Ectodermal cell (in vitro differentiated cells): Measurements from ENCODE around the gene GALNT10.

Experiments
- H3K27ac ChIP-seq: 2 replicates; pipeline ENCODE4 v1.7.0; 2013; ENCODE audit warnings: mild to moderate bottlenecking, low read depth, low read length; ENCODE audit not compliant: insufficient read depth, poor library complexity, severe bottlenecking
- H3K27me3 ChIP-seq: 2 replicates; pipeline ENCODE4 v1.7.0; 2013; ENCODE audit warnings: mild to moderate bottlenecking, low read length; ENCODE audit not compliant: insufficient read depth, control insufficient read depth, poor library complexity, severe bottlenecking
- H3K36me3 ChIP-seq: one replicate; pipeline ENCODE4 v1.7.0; 2013; ENCODE audit warnings: low read length; ENCODE audit not compliant: control insufficient read depth, insufficient read depth
- H3K4me1 ChIP-seq: one replicate; pipeline ENCODE4 v1.7.0; 2013; ENCODE audit warnings: low read length; ENCODE audit not compliant: control insufficient read depth, insufficient read depth
- H3K4me3 ChIP-seq: 2 replicates; pipeline ENCODE4 v1.7.0; 2013; ENCODE audit warnings: low read depth, low read length, control low read depth; ENCODE audit not compliant: insufficient read depth
- H3K9me3 ChIP-seq: 2 replicates; pipeline ENCODE4 v1.7.0; 2013; ENCODE audit warnings: mild to moderate bottlenecking, low read length, moderate library complexity; ENCODE audit not compliant: control insufficient read depth
- WGBS, 2 experiments: methylation state at CpG; one replicate each; pipeline ENCODE4 v1.1.7; 2013; ENCODE audit warnings: missing lambda C conversion rate in 2 of 2; 5-methylcytosine and 5-hydroxymethylcytosine counted together

The GALNT10 gene

GRCh38 chr5:154418344-154418820 lies 227.8 kb downstream of the GALNT10 start:
- Histone ChIP-seq H3K4me1 (no peaks in the 10 kb centered on the region), H3K36me3 (peaks cover 3% of the 10 kb centered on the region), H3K4me3 (no peak overlapping the region), H3K9me3 (peaks cover under 1% of the 10 kb centered on the region), H3K27ac (no peak overlapping the region), H3K27me3 (no peaks in the 10 kb centered on the region)
- WGBS, 2 experiments: 87 to 94% methylated on average over 5 of the region's 5 CpGs

DNA sequence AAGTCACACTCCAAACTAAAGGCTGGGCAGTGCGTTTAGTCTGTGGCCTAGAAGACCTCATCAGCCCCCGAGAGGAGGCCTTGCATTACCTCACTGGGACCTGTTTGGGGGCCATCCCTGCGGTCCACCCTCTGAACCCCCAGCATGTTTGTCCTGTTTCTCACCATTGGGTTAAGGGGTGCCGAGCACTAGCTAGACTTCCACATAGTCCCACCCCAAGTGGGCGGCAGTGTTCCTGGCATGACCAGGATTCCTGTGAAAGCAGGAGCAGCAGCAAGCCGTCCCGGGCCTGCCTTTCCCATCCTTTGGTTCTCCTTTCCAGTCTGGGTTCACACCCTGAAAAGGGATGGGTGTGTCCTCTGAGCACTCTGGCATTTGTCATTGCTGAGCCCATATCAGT lies 228.7 kb downstream of the GALNT10 start:
- H3K9me3 ChIP-seq: peaks cover 2% of the 10 kb centered on the region
- 92 to 93% methylated on average over 7 of the region's 7 CpGs for WGBS, 2 experiments
- H3K27me3 ChIP-seq: no peaks in the 10 kb centered on the region
- H3K27ac ChIP-seq: no peak overlapping the region
- peaks cover 3% of the 10 kb centered on the region for H3K36me3 ChIP-seq
- no peaks in the 10 kb centered on the region for H3K4me1 ChIP-seq
- H3K4me3 ChIP-seq: no peak overlapping the region

DNA sequence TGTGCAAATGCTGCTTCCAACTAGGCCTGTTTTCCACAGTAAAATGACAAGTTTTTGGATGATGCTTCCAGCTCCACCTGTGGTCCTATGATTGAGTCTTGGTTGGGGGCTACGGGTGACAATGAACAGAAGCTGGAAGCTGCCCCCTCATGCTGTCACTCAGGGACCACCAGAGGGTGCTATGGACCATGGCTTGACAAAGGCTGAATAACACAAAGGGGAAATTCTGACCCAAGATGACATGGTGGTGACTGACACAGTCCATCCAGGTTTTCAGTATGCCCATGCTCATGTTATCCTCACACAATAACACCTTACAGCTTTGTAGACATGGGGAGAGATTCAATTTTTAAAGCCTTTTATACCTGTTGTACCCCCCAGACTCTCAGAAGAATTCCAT lies 231.3 kb downstream of the GALNT10 start:
- Histone ChIP-seq H3K27me3 (no peaks in the 10 kb centered on the region), H3K9me3 (peaks cover 2% of the 10 kb centered on the region), H3K27ac (no peak overlapping the region), H3K36me3 (no peaks in the 10 kb centered on the region), H3K4me3 (no peak overlapping the region), H3K4me1 (no peaks in the 10 kb centered on the region)
- 54 to 74% methylated on average over 1 of the region's 1 CpG for WGBS, 2 experiments

- no peaks in the 10 kb centered on the region for H3K27me3 ChIP-seq
- H3K9me3 ChIP-seq: peaks cover 2% of the 10 kb centered on the region
- no peaks in the 10 kb centered on the region for H3K4me1 ChIP-seq
- 89 to 94% methylated on average over 2 of the region's 2 CpGs for WGBS, 2 experiments
- H3K4me3 ChIP-seq: no peak overlapping the region
- H3K27ac ChIP-seq: no peak overlapping the region
- H3K36me3 ChIP-seq: no peaks in the 10 kb centered on the region
These were observed 231.8 kb downstream of the GALNT10 start for GRCh38 chr5:154422298-154422697.

DNA sequence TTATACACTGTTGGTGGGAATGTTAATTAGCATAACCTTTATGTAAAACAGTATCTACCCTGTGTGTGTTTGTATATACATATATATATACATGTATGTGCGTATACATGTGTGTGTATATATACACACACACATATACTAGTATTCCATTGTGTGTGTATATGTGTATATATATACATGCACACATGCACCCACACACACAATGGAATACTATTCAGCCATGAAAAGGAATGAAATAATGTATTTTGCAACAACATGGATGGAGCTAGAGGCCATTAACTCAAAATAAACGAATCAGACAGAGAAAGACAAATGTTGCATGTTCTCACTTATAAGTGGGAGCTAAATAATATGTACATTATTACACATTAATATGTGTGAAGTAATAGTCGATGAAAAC lies 237.7 kb downstream of the GALNT10 start:
- Histone ChIP-seq H3K27me3 (no peaks in the 10 kb centered on the region), H3K4me3 (no peak overlapping the region), H3K4me1 (peaks cover 9% of the 10 kb centered on the region), H3K36me3 (no peaks in the 10 kb centered on the region), H3K27ac (no peak overlapping the region), H3K9me3 (peaks cover 2% of the 10 kb centered on the region)
- 100% methylated on average over 1 of the region's 3 CpGs for WGBS, 2 experiments

- Histone ChIP-seq H3K9me3 (no peaks in the 10 kb centered on the region), H3K4me1 (peaks cover 9% of the 10 kb centered on the region), H3K36me3 (no peaks in the 10 kb centered on the region), H3K27me3 (no peaks in the 10 kb centered on the region), H3K27ac (no peak overlapping the region), H3K4me3 (no peak overlapping the region)
- WGBS, 2 experiments: 93 to 100% methylated on average over 1 of the region's 1 CpG
These were observed 238.8 kb downstream of the GALNT10 start for GRCh38 chr5:154429341-154429740.

- H3K27me3 ChIP-seq: no peaks in the 10 kb centered on the region
- no peak overlapping the region for H3K4me3 ChIP-seq
- WGBS, 2 experiments: 78 to 80% methylated on average over 4 of the region's 4 CpGs
- H3K9me3 ChIP-seq: no peaks in the 10 kb centered on the region
- H3K27ac ChIP-seq: no peak overlapping the region
- H3K4me1 ChIP-seq: peaks cover 9% of the 10 kb centered on the region
- H3K36me3 ChIP-seq: peaks cover 5% of the 10 kb centered on the region
These were observed 239.9 kb downstream of the GALNT10 start for GRCh38 chr5:154430466-154430865.

- WGBS, 2 experiments: 84 to 91% methylated on average over 4 of the region's 4 CpGs
- H3K27me3 ChIP-seq: no peaks in the 10 kb centered on the region
- peaks cover 9% of the 10 kb centered on the region for H3K4me1 ChIP-seq
- H3K27ac ChIP-seq: no peak overlapping the region
- H3K36me3 ChIP-seq: peaks cover 10% of the 10 kb centered on the region
- no peak overlapping the region for H3K4me3 ChIP-seq
- H3K9me3 ChIP-seq: no peaks in the 10 kb centered on the region
These were observed 240.6 kb downstream of the GALNT10 start for GRCh38 chr5:154430961-154431630.

- 93 to 98% methylated on average over 3 of the region's 3 CpGs for WGBS, 2 experiments
- Histone ChIP-seq H3K27me3 (no peaks in the 10 kb centered on the region), H3K4me1 (peaks cover 9% of the 10 kb centered on the region), H3K36me3 (peaks cover 10% of the 10 kb centered on the region), H3K4me3 (no peak overlapping the region), H3K27ac (no peak overlapping the region), H3K9me3 (no peaks in the 10 kb centered on the region)
These were observed 244.7 kb downstream of the GALNT10 start for GRCh38 chr5:154435226-154435625.

GRCh38 chr5:154437281-154437965 lies 246.9 kb downstream of the GALNT10 start:
- Histone ChIP-seq H3K9me3 (no peaks in the 10 kb centered on the region), H3K4me3 (no peak overlapping the region), H3K27ac (no peak overlapping the region), H3K4me1 (no peaks in the 10 kb centered on the region), H3K27me3 (no peaks in the 10 kb centered on the region), H3K36me3 (peaks cover 10% of the 10 kb centered on the region)
- 90 to 94% methylated on average over 5 of the region's 5 CpGs for WGBS, 2 experiments
